HCT116 (cell line): Measurements from ENCODE around the gene CLN6.

Experiments used
- EZH2 ChIP-seq: fragments of 200-600 bp; sonication (generic); IDR thresholded peaks from 2 replicates; pipeline ENCODE4 v1.6.1; 2017; ENCODE audit warnings: antibody characterized with exemption, mixed run types
- EZH2phosphoT487 ChIP-seq: fragments of 200-600 bp; IDR thresholded peaks from 2 replicates; pipeline ENCODE4 v1.6.1; 2018; ENCODE audit warnings: antibody characterized with exemption, borderline replicate concordance
- FOSL1 ChIP-seq: IDR thresholded peaks from 2 replicates; pipeline ENCODE4 v1.6.1; 2012; ENCODE audit warnings: low read depth
- POLR2A ChIP-seq: IDR thresholded peaks from 2 replicates; pipeline ENCODE4 v1.7.0; 2011; ENCODE audit warnings: borderline replicate concordance; ENCODE audit not compliant: insufficient read depth, insufficient read length; ENCODE audit errors: extremely low read depth
- POLR2AphosphoS5 ChIP-seq: IDR thresholded peaks from 2 replicates; pipeline ENCODE4 v1.6.1; 2011; ENCODE audit warnings: mild to moderate bottlenecking, low read depth, low read length, moderate library complexity
- RAD21 ChIP-seq: IDR thresholded peaks from 2 replicates; pipeline ENCODE4 v1.6.1; 2012; ENCODE audit warnings: low read depth, mild to moderate bottlenecking
- SIN3A ChIP-seq: IDR thresholded peaks from 2 replicates; pipeline ENCODE4 v1.6.1; 2012; ENCODE audit warnings: low read depth
- SRF ChIP-seq: IDR thresholded peaks from 2 replicates; pipeline ENCODE4 v1.6.1; 2012; ENCODE audit warnings: low read depth
- ZNF274 ChIP-seq: fragments of 200-500 bp; sonication (Bioruptor generic); IDR thresholded peaks from 2 replicates; pipeline ENCODE4 v1.6.1; 2014; ENCODE audit warnings: mild to moderate bottlenecking, low read depth, low read length, inconsistent platforms
- TF ChIP-seq, protein P1 (sequence below), 3 experiments: fragments of 200-600 bp in 1 of 3; sonication (generic) in 1 of 3; IDR thresholded peaks in 2 of 3; conservative IDR thresholded peaks in 1 of 3; 2 replicates each; pipeline ENCODE4 v1.5.1; 2012 to 2017; ENCODE audit warnings: low read depth in 2 of 3, low read length in 2 of 3, antibody characterized with exemption in 1 of 3, borderline replicate concordance in 1 of 3, control low read depth in 1 of 3, mild to moderate bottlenecking in 1 of 3, mixed read lengths in 1 of 3, mixed run types in 1 of 3, moderate library complexity in 1 of 3; ENCODE audit not compliant: insufficient read depth in 1 of 3
- TF ChIP-seq, protein P2 (sequence below): IDR thresholded peaks from 2 replicates; pipeline ENCODE4 v1.6.1; 2012
- TF ChIP-seq, protein P3 (sequence below): IDR thresholded peaks from 2 replicates; pipeline ENCODE4 v1.6.1; 2012

DNA sequence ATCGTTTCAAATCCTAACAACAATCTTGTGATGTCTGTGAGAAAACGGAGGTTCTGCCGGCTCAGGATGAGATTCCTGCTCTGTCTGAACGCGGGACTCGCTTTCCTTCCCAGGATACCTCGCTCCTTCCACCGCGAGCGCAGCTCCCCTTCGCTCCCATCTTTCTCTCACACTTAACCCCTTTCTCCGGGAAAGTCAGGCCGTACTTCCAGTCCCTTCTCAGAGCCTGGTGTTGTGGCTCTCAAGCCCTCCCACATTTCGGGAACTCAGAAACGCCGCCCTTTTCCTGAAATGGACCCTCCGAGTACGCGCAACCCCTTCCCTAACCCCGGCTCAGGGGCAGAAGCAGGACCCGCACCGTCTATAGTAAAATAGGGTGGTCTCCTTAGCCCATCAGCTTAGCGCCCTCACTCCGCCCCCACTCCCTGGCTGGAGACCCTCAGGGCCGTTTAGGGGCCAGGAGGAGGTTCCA lies 47.6 kb upstream of the CLN6 start:
- TF ChIP-seq POLR2AphosphoS5 = no peak
- TF ChIP-seq POLR2A = no peak
- TF ChIP-seq, protein P1, sequence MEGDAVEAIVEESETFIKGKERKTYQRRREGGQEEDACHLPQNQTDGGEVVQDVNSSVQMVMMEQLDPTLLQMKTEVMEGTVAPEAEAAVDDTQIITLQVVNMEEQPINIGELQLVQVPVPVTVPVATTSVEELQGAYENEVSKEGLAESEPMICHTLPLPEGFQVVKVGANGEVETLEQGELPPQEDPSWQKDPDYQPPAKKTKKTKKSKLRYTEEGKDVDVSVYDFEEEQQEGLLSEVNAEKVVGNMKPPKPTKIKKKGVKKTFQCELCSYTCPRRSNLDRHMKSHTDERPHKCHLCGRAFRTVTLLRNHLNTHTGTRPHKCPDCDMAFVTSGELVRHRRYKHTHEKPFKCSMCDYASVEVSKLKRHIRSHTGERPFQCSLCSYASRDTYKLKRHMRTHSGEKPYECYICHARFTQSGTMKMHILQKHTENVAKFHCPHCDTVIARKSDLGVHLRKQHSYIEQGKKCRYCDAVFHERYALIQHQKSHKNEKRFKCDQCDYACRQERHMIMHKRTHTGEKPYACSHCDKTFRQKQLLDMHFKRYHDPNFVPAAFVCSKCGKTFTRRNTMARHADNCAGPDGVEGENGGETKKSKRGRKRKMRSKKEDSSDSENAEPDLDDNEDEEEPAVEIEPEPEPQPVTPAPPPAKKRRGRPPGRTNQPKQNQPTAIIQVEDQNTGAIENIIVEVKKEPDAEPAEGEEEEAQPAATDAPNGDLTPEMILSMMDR (IDR thresholded peaks at IDR 0.05 in 2 of 3, conservative IDR thresholded peaks at IDR 0.05 in 1 of 3; ENCODE audit: borderline replicate concordance in 1 of 3, insufficient read depth in 1 of 3, low read depth in 2 of 3, low read length in 2 of 3) = no peak
- TF ChIP-seq EZH2 = no peak
- TF ChIP-seq RAD21 = no peak
- TF ChIP-seq, protein P2, sequence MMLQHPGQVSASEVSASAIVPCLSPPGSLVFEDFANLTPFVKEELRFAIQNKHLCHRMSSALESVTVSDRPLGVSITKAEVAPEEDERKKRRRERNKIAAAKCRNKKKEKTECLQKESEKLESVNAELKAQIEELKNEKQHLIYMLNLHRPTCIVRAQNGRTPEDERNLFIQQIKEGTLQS = no peak
- no peak for TF ChIP-seq EZH2phosphoT487
- TF ChIP-seq, protein P3, sequence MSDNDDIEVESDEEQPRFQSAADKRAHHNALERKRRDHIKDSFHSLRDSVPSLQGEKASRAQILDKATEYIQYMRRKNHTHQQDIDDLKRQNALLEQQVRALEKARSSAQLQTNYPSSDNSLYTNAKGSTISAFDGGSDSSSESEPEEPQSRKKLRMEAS = no peak
- TF ChIP-seq SIN3A = no peak
- no peak for TF ChIP-seq ZNF274
- no peak for TF ChIP-seq SRF
- no peak for TF ChIP-seq FOSL1
